ENCODE data around the gene HOXB2.

The HOXB2 gene

DNA sequence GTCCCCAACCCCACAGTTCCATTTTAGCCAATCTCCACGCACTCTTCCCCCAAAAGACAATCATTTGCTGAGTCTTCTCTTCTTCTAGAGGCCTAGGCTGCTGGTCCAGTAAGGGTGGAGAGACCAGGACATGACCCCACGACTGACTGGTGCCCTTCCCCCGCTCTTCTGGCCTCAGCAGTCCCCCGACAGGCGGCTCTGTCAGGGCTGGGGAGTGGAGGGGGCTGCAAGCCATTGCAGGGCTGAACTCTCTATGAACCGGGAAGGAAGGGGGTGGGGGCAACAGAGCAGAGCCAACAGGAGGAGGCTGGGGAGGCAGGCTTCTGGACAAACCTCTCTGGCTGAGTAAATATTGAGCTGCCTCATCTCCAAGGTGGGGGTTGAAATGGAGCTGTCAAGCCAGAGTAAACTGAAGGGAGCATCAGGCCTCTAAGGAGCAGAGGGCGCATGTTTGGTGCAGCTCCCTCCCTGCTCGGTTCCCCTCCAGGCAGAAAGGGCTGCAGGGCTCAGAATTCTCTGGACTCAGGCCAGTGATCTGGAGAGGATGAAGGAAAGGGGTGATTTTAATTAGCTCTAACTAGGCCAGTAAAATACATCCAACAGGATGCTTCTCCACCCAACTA lies 22.8 kb downstream of the HOXB2 start:
- H3K27me3 ChIP-seq (ENCODE audit: insufficient read depth, low read length), result no peaks in the 10 kb centered on the region
- H3K4me2 ChIP-seq (ENCODE audit: low read length), result no peak overlapping the region
- no peaks in the 10 kb centered on the region for H3K79me2 ChIP-seq (ENCODE audit: insufficient read depth, low read length)
- no peak overlapping the region for H3K4me3 ChIP-seq (ENCODE audit: low read depth, low read length, poor library complexity, severe bottlenecking)
- H3F3A ChIP-seq (ENCODE audit: insufficient read depth, low read length), result no peaks in the 10 kb centered on the region
- H3K36me3 ChIP-seq (ENCODE audit: insufficient read depth, low read length), result no peaks in the 10 kb centered on the region
- H3K4me1 ChIP-seq (ENCODE audit: insufficient read depth, low read length, severe bottlenecking), result no peaks in the 10 kb centered on the region
- no peaks in the 10 kb centered on the region for H4K20me1 ChIP-seq (ENCODE audit: insufficient read depth, low read length)
- H2AFZ ChIP-seq (ENCODE audit: low read length), result no peak overlapping the region
- no peaks in the 10 kb centered on the region for H3K9me3 ChIP-seq (ENCODE audit: low read length)
- no peak for TF ChIP-seq EZH2 (IDR thresholded peaks at IDR 0.05; ENCODE audit: borderline replicate concordance, low read length)
- TF ChIP-seq, protein P1, sequence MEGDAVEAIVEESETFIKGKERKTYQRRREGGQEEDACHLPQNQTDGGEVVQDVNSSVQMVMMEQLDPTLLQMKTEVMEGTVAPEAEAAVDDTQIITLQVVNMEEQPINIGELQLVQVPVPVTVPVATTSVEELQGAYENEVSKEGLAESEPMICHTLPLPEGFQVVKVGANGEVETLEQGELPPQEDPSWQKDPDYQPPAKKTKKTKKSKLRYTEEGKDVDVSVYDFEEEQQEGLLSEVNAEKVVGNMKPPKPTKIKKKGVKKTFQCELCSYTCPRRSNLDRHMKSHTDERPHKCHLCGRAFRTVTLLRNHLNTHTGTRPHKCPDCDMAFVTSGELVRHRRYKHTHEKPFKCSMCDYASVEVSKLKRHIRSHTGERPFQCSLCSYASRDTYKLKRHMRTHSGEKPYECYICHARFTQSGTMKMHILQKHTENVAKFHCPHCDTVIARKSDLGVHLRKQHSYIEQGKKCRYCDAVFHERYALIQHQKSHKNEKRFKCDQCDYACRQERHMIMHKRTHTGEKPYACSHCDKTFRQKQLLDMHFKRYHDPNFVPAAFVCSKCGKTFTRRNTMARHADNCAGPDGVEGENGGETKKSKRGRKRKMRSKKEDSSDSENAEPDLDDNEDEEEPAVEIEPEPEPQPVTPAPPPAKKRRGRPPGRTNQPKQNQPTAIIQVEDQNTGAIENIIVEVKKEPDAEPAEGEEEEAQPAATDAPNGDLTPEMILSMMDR (IDR thresholded peaks at IDR 0.05; ENCODE audit: low read length), result no peak
- no peak overlapping the region for H3K9ac ChIP-seq (ENCODE audit: low read length)
- H3K9me2 ChIP-seq (ENCODE audit: low read depth, low read length), result no peaks in the 10 kb centered on the region
- no peak overlapping the region for H3K27ac ChIP-seq (ENCODE audit: low read depth, low read length, poor library complexity, severe bottlenecking)

DNA sequence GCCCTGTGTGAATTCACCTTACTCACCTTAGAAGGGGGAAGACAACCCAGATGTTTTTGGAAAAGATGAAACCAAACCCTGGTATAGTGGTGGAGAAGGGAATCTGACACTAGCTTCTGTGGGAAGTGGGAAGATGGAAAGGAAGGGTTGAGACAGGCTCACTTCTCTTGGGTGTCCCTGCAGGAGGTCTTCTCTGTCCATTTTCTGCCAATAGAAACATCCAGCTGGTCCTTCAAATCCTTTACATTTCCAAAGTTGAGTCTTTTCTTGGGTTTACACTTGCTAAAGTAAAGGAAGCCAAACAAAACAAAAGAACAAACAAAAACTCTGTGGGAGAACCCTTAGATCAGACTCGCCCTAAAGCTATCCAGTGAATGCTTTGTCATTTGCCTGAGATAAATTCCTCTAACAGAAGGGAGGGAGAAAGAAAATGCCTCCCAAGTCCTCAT lies 24.3 kb downstream of the HOXB2 start:
- no peaks in the 10 kb centered on the region for H3K79me2 ChIP-seq (ENCODE audit: insufficient read depth, low read length)
- H3K4me2 ChIP-seq (ENCODE audit: low read length), result no peak overlapping the region
- H3K27ac ChIP-seq (ENCODE audit: low read depth, low read length, poor library complexity, severe bottlenecking), result no peak overlapping the region
- H3K9ac ChIP-seq (ENCODE audit: low read length), result no peak overlapping the region
- no peaks in the 10 kb centered on the region for H3F3A ChIP-seq (ENCODE audit: insufficient read depth, low read length)
- no peak overlapping the region for H2AFZ ChIP-seq (ENCODE audit: low read length)
- H3K9me2 ChIP-seq (ENCODE audit: low read depth, low read length), result no peaks in the 10 kb centered on the region
- no peaks in the 10 kb centered on the region for H3K27me3 ChIP-seq (ENCODE audit: insufficient read depth, low read length)
- no peaks in the 10 kb centered on the region for H3K36me3 ChIP-seq (ENCODE audit: insufficient read depth, low read length)
- no peak overlapping the region for H3K4me3 ChIP-seq (ENCODE audit: low read depth, low read length, poor library complexity, severe bottlenecking)
- no peaks in the 10 kb centered on the region for H3K9me3 ChIP-seq (ENCODE audit: low read length)
- H3K4me1 ChIP-seq (ENCODE audit: insufficient read depth, low read length, severe bottlenecking), result no peaks in the 10 kb centered on the region
- TF ChIP-seq EZH2 (IDR thresholded peaks at IDR 0.05; ENCODE audit: borderline replicate concordance, low read length), result no peak
- TF ChIP-seq, protein P1 (IDR thresholded peaks at IDR 0.05; ENCODE audit: low read length), result no peak
- no peaks in the 10 kb centered on the region for H4K20me1 ChIP-seq (ENCODE audit: insufficient read depth, low read length)

DNA sequence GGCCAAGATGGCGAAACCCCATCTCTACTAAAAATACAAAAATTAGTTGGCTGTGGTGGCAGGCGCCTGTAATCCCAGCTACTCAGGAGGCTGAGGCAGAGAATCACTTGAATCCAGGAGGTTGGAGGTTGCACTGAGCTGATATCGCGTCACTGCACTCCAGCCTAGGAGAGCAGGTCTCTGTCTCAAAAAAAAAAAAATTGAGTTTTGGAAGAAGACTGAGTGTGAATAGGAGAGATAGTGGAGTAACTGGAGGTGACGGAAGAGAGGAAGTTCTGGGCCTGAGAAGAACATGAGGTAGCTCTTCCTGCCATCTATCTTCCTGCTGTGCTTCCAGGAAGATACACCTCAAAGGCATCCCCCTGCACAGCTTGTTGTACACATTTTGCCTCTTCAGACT lies 25.5 kb downstream of the HOXB2 start:
- no peaks in the 10 kb centered on the region for H4K20me1 ChIP-seq (ENCODE audit: insufficient read depth, low read length)
- H3K9me3 ChIP-seq (ENCODE audit: low read length), result no peaks in the 10 kb centered on the region
- H3K4me2 ChIP-seq (ENCODE audit: low read length), result no peak overlapping the region
- no peak for TF ChIP-seq EZH2 (IDR thresholded peaks at IDR 0.05; ENCODE audit: borderline replicate concordance, low read length)
- TF ChIP-seq, protein P1 (IDR thresholded peaks at IDR 0.05; ENCODE audit: low read length), result no peak
- H3K4me3 ChIP-seq (ENCODE audit: low read depth, low read length, poor library complexity, severe bottlenecking), result no peak overlapping the region
- no peaks in the 10 kb centered on the region for H3K27me3 ChIP-seq (ENCODE audit: insufficient read depth, low read length)
- no peaks in the 10 kb centered on the region for H3K9me2 ChIP-seq (ENCODE audit: low read depth, low read length)
- H3K36me3 ChIP-seq (ENCODE audit: insufficient read depth, low read length), result no peaks in the 10 kb centered on the region
- H3K9ac ChIP-seq (ENCODE audit: low read length), result no peak overlapping the region
- H3K27ac ChIP-seq (ENCODE audit: low read depth, low read length, poor library complexity, severe bottlenecking), result no peak overlapping the region
- H3K79me2 ChIP-seq (ENCODE audit: insufficient read depth, low read length), result no peaks in the 10 kb centered on the region
- no peaks in the 10 kb centered on the region for H3F3A ChIP-seq (ENCODE audit: insufficient read depth, low read length)
- H2AFZ ChIP-seq (ENCODE audit: low read length), result no peak overlapping the region
- H3K4me1 ChIP-seq (ENCODE audit: insufficient read depth, low read length, severe bottlenecking), result no peaks in the 10 kb centered on the region
